Stimulated activated CD4-positive, alpha-beta T cell treated with anti-CD3 and anti-CD28 coated beads, Interleukin-4, amount 100 ng/mL, for 4 hours (primary cell): ENCODE results near the gene GPR37L1.
"Not testable (repeated sequence)": the region's sequence is repeated elsewhere in the genome, so short reads cannot be mapped to it uniquely, and the experiment has no call there.

Source experiments
- DNase-seq, 2 experiments: peaks; one replicate each; pipeline ENCODE4 v3.0.0-alpha.2; 2020

GPR37L1 gene

DNA sequence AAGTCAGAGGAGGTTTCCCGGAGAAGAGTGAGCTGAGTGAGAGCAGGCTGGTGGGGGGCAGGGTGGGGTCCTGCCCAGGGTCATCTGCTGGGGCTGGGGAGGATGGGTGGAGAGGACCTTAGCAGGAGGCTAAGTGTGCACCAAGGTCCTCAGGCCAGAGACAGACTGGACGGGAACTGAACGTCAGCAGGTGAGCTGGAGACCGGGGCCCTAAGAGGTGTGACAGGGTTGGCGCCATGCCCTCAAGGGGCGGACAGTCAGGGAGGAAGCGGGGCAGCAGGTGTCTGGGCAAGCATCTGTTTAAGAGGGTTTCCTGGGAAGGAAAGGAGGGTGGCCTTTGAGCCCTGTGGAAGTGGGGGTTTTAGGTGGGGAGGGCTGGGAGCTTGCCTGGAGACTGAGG, 51.3 kb downstream of the GPR37L1 start:
- no peak for DNase-seq

GRCh38 chr1:202176949-202177927, 54.5 kb downstream of the GPR37L1 start:
- no peak for DNase-seq

DNA sequence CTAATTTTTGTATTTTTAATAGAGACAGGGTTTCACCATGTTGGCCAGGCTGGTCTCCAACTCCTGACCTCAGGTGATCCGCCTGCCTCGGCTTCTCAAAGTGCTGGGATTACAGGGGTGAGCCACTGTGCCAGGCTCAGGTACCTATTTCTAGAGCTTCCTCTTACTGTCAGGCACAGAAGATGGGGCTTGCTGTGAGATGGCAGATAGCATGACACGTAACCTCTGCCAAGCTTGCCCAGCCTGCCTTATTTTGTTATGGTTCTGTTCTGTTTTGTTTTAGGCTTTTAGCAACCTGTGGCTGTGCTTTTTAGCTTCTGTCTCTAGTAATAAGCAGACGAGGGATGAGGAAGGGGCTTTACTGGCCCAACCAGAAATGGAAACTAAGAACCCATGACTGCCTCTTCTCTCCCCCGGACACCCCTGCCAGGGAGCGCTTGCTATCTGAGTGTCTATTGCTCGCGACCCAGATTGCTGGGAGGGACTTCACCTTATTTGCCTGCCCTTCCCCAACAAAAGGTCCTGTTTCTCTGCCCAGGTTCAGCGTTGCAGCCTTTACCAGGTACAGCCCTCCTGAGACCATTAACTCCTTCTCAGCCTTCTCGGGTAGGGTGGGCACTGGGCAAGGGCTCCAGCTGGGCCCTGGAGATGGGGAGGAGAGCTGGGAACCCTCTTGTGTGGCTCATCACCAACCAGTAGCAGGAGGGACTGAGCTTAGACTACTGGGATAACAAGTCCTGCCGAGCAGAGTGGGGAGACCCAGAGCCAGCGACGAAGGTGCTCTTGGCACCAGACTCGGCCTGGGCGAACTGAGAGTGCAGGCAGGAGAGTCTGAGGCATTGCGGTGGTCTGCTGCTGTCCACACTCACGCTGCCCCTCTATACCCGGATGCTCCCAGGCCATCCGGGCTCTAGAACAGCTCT, 57.4 kb downstream of the GPR37L1 start:
- DNase-seq = no peak

DNA sequence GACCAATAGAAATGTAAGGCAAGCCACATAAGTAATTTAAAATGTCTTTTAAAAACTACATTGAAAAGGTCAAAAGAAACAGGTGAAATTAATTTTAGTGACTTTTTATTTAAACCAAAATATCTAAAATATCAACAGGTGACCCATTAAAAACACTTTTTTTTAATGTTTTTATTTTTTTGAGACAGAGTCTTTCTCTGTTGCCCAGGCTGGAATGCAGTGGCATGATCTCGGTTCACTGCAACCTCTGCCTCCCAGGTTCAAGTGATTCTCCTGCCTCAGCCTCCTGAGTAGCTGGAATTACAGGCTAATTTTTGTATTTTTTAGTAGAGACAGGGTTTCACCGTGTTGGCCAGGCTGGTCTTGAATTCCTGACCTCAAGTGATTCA, 58.0 kb downstream of the GPR37L1 start:
- not testable (repeated sequence) for DNase-seq

GRCh38 chr1:202181586-202181985, 58.9 kb downstream of the GPR37L1 start:
- no peak for DNase-seq

DNA sequence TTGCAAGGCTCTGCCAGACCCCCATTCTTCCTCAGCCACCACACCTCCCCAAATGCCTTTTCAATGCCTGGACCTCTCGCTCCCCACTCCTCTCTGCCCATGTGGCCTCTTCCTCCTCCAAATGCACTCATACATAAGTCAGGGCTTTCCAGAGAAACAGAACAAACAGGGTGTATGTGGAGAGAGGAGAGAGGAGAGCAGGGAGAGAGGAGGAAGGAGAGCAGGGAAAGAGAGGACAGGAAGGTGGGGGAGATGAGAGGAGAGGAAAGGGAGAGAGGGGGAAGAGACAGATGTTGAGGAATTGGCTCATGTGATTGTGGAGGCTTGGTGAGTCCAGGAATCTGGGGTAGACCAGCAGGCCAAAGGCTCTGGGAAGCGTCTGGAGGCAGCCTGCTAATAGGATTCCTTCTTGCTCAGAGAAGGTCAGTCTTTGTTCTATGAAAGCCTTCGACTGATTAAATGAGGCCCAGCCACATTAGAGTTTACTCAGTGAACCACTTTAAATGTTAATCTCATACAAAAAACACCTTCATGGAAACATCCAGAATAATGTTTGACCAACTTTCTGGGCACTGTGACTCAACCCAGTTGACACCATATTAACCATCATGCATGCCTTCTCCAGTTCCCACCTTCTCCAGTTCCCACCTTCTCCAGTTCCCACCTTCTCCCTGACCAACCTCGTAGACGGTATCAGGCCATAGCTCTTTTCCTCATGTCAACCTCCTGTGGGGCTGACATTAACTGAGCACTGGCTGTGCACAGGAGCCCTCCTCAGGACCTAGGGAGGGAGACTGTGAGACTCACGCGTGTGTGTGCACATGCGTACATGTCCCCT, 59.5 kb downstream of the GPR37L1 start:
- DNase-seq = no peak
